Measurements from ENCODE around the gene CAMSAP2. TPM values are rescaled to one million over a fixed set of nuclear protein-coding genes. Genes with fewer than 3 reads are reported as not detected.

The CAMSAP2 gene
- total and polyA plus RNA-seq, 10 of the 15 experiments (the other 5 are each of a cell fraction or from before 2014, with no cell fraction given): 3.9 to 19.8 (median 8.0) TPM

- ATAC-seq: no peak
- DNase-seq (ENCODE audit: low read depth, low spot score): no peak
- peaks cover 11% of the 10 kb centered on the region for H3K4me1 ChIP-seq (ENCODE audit: control insufficient read depth, insufficient read depth, low read length)
- 57% methylated on average over 5 of the region's 5 CpGs for WGBS (ENCODE audit: insufficient coverage, insufficient replicate concordance, low lambda C conversion rate, missing lambda C conversion rate)
- H3K4me3 ChIP-seq: no peak overlapping the region
- ChIA-PET POLR2A (interaction anchor here (0.6 to 5.4 kb wide), 6 partner anchors 13 to 250 kb away, joined by 3 to 60 read pairs (median 4); no protein-coding TSS in a partner anchor), CTCF (interaction anchor here (0.6 to 9.2 kb wide), 5 partner anchors 11 to 268 kb away, joined by 3 to 131 read pairs (median 3); partner anchors contain the start of gene INAVA), RAD21 (ENCODE audit: unreplicated experiment) (interaction anchor here (0.7 to 5.5 kb wide), 5 partner anchors 10 to 91 kb away, joined by 3 to 53 read pairs (median 10); no protein-coding TSS in a partner anchor), SMC1A (ENCODE audit: uncharacterized antibody, unreplicated experiment) (interaction anchor here (1.1 to 11.7 kb wide), 5 partner anchors 11 to 282 kb away, joined by 4 to 193 read pairs (median 10); partner anchors contain the start of gene INAVA)
- H3K79me2 ChIP-seq (ENCODE audit: control insufficient read depth, insufficient read depth, low read length): no peaks in the 10 kb centered on the region
- H4K20me1 ChIP-seq (ENCODE audit: control insufficient read depth, insufficient read depth): no peaks in the 10 kb centered on the region
- no TSS peak for BruUV-seq (replicated peaks)
- no peak overlapping the region for H2AFZ ChIP-seq (ENCODE audit: control insufficient read depth, low read depth, low read length)
- H3K9me3 ChIP-seq (replicated peaks; ENCODE audit: control insufficient read depth, insufficient read depth, low read length): no peaks in the 10 kb centered on the region; the same call in 2 of the 3 replicates
- in situ Hi-C loops (cut with MboI) (no loop called here), intact Hi-C loops (cut with micrococcal nuclease; ENCODE audit: unreplicated experiment) (no loop called here)
- no peak overlapping the region for H3K4me2 ChIP-seq (ENCODE audit: control insufficient read depth, insufficient read depth)
- H3K9ac ChIP-seq (ENCODE audit: control insufficient read depth, insufficient read depth, low read length): no peak overlapping the region
- no peak overlapping the region for H3K27ac ChIP-seq (ENCODE audit: control insufficient read depth, insufficient read depth)
- peaks cover 0 to 26% of the 10 kb centered on the region in 2 experiments; a peak in 2 of 4 replicates for H3K36me3 ChIP-seq (ENCODE audit: control insufficient read depth in 2 of 2, insufficient read depth in 2 of 2, low read length in 1 of 2)
- no peak for FAIRE-seq
- H3K27me3 ChIP-seq (replicated peaks in 1 of 2; ENCODE audit: control insufficient read depth in 2 of 2, insufficient read depth in 2 of 2, low read length in 1 of 2): no peaks in the 10 kb centered on the region
- TF ChIP-seq USF1 (IDR thresholded peaks at IDR 0.05; ENCODE audit: borderline replicate concordance, extremely low read length, insufficient read depth, low read depth, low read length): no peak
- no peak for TF ChIP-seq ZNF274 (IDR thresholded peaks at IDR 0.05; ENCODE audit: insufficient read depth, insufficient read length)
- TF ChIP-seq BCLAF1 (IDR thresholded peaks at IDR 0.05): no peak
- no peak for TF ChIP-seq PAX8 (IDR thresholded peaks at IDR 0.05)
- no peak for TF ChIP-seq RBBP5 (conservative IDR thresholded peaks at IDR 0.05)
- no peak for TF ChIP-seq ZNF217 (IDR thresholded peaks at IDR 0.05)
- TF ChIP-seq TARDBP (IDR thresholded peaks at IDR 0.05; ENCODE audit: borderline replicate concordance): no peak
- no peak for TF ChIP-seq CTCF (IDR thresholded peaks at IDR 0.05 in 2 of 3, conservative IDR thresholded peaks at IDR 0.05 in 1 of 3; ENCODE audit: control insufficient read depth in 2 of 3, extremely low read depth in 1 of 3, insufficient read depth in 1 of 3, low read depth in 3 of 3, low read length in 3 of 3)
- no peak for TF ChIP-seq RUNX3 (IDR thresholded peaks at IDR 0.05; ENCODE audit: low read length)
- no peak for TF ChIP-seq SMAD1 (IDR thresholded peaks at IDR 0.05; ENCODE audit: low read depth, partially characterized antibody)
- TF ChIP-seq BHLHE40 (IDR thresholded peaks at IDR 0.05; ENCODE audit: borderline replicate concordance in 1 of 2, low read depth in 2 of 2, low read length in 1 of 2): no peak
- TF ChIP-seq USF2 (IDR thresholded peaks at IDR 0.05; ENCODE audit: borderline replicate concordance, low read depth, low read length): no peak
- TF ChIP-seq ZBTB4 (CRISPR knock-in tag; IDR thresholded peaks at IDR 0.05): no peak
- no peak for TF ChIP-seq CHD1 (IDR thresholded peaks at IDR 0.05; ENCODE audit: low read depth, low read length)
These were observed 165.1 kb downstream of the CAMSAP2 start for GRCh38 chr1:200903793-200904192.

Measured in GM12878 (cell line).